Measurements from ENCODE around the gene DLX2.
"Not testable (repeated sequence)": the region's sequence is repeated elsewhere in the genome, so short reads cannot be mapped to it uniquely, and the experiment has no call there.

The DLX2 gene

DNA sequence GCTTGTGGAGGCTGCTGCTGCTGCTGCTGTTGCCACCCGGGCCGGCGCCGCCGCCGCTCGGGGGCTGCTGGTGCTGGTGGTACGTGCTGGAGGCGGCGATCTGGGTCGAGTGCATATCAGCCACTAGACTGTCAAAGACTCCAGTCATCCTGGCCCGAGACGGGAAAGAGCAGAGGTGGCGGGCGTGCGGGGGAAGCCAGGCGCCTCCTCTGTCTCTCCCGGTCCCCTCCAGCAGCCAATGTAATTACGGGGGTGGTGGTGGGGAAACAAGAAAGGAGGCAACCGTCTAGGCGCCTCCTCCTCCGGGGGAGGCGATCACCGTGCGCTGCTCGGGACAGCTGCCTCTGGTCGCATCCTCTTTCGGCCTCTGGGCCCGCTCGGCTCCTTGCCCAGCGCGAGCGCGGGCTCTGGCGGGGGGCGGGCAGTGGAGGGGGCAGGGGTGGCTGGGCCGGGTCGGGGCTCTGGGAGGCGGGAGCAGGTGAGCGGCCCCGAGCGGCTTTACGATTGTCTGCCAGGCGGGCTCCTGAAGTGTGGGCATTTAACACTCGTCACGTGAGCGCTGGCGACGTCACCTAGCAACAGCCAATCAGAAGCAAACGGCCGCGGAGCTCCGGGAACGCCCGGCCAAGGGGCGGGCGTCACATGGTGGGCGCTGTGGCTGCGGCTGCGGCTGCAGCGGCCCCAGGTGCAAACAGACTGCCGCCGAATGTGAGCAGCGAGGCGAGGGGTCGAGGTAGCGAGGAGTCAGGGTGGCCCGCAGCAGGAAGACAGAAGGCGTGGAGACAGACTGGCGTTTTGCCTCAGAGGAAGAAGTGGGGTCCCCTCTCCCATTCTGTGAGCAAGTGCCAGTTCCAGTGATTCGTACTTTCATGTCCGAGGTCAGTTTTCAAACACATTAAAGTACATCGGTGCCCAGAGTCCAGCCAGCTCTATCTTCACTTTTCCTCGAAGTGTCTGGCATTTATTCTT, at the start of gene DLX2:
Gene DLX2 (minus strand): TSS at position 510 of the 969 bp plus-strand sequence. CDS start 362 bp downstream, at position 148.
- DNase-seq: peak; percentile 96

GRCh38 chr2:172147944-172148650, 45.4 kb upstream of the DLX2 start:
- no peak for DNase-seq

DNA sequence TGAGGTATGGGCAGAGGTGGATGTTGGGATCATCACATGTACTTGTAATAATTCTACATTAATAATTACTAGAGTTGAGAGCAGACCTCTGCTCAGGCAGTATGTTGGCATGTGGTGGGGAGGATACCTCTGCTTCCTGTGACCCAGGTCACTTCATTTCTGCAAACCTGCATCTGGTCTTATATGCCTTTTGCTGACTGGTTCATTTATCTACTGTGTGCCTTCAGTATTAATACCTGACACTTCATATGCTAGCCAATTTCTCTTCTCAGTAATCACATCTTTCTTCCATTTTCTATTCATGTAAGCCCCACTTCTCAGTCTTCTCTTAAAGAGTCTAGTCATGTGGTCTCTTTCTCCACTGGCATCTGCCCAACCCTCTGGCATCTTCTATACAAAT, 41.1 kb upstream of the DLX2 start:
- no peak for DNase-seq

DNA sequence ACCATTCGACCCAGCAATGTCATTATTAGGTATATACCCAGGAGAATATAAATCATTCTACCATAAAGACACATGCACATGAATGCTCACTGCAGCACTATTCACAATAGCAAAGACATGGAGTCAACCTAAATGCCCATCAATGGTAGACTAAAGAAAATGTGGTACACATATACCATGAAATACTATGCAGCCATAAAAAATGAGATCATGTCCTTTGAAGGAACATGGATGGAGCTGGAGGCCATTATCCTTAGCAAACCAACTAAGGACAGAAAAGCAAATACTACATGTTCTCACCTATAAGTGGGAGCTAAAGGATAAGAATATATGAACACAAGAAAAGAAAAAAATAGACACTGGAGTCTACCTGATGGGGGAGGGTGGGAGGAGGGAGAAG, 36.0 kb upstream of the DLX2 start:
- not testable (repeated sequence) for DNase-seq

GRCh38 chr2:172137943-172138342, 35.2 kb upstream of the DLX2 start:
- no peak for DNase-seq

DNA sequence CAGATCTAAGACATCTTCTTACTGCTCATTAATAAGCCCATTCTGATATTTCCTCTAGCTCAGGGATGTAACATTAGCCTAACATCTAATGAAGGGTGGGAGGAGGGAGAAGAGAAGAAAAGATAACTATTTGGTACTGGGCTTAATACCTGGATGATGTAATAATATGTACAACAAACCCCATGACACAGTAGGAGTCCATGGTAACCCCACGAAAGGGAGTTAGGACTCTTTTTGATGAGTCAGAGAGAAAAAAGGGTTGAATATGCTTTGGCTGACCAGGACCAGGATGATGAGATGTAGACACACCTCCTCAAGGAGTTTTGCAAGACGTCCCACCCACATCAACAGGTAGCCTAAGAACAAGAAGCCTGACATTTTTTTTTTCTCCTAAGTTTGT, 34.4 kb upstream of the DLX2 start:
- no peak for DNase-seq

GRCh38 chr2:172135446-172135845, 32.7 kb upstream of the DLX2 start:
- no peak for DNase-seq

DNA sequence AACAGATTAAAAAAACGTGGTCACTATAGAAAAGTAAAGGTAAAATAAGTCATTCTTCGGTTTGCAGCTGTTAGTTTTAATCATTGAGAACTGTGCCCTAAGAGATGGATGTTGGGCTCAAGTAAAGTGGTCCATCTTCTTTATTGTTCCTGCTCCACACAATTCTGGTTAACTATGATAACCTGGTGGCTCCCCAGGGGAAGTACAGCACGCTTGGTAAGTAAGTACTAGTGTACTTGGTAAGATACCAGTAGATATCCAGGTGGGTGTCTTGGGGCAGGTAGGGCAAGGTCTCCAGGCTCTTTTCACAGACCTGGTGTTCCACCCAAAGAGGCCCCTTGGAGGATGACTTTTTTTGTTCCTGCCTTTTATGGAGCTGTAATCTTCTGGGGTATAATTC, 31.6 kb upstream of the DLX2 start:
- DNase-seq: no peak

GRCh38 chr2:172131713-172132555, 29.2 kb upstream of the DLX2 start:
- DNase-seq: no peak

DNA sequence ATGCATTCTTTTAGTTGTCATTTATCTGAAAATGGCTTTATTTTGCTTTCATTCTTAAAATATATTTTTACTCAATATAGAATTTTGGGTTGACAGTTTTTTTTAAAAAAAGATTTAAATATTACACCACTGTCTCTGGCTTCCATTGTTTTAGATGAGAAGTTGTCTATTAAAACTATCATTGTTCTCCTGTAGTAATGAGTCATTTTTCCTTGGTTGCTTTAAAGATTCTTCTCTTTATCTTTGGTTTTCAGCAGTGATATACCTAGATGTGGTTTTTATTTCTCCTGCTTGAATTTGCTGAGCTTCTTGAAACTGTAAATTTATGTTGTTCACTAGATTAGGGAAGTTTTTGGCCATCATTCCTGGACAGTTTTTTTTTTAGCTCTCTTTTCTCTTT, 26.7 kb upstream of the DLX2 start:
- no peak for DNase-seq

- no peak for DNase-seq
Measured at GRCh38 chr2:172128484-172128883, 25.8 kb upstream of the DLX2 start.

DNA sequence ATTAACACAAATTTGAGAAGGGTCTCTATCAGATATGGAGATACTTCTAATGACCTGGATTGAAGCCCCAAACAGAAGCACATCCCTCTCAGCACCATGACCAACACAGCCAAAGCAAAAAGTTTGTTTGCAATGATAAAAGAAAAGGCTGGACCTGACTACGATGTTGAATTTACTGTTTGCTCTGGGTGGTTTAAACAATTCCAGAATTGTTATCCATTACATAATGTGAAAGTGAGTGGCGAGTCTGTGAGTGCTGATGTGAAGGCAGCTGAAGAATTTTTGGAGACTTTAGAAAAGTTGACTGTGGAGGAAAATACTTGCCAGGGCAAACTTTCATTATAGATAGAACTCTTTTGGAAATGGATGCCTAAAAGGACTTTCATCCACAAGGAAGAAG, 17.4 kb upstream of the DLX2 start:
- DNase-seq: no peak

GRCh38 chr2:172119089-172119488, 16.4 kb upstream of the DLX2 start:
- no peak for DNase-seq

DNA sequence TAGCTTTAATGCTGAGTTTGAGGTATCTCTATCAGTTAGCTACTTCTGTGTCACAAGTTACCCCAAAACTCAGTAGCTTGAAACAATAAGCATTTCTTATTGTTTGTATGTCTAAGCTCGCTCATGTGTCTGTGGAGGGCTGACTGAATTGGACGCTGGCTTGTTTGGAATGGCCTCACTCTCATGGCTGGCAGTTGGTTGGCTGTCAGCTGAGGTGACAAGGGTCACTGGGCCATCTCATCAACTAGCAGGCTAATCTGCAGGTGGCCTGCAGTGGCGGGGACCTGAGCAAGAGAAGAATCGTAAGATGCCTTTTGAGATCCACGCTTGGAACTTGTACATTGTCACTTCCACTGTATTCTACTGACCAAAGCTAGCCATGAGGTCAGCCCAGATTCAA, 13.4 kb upstream of the DLX2 start:
- DNase-seq: no peak

DNA sequence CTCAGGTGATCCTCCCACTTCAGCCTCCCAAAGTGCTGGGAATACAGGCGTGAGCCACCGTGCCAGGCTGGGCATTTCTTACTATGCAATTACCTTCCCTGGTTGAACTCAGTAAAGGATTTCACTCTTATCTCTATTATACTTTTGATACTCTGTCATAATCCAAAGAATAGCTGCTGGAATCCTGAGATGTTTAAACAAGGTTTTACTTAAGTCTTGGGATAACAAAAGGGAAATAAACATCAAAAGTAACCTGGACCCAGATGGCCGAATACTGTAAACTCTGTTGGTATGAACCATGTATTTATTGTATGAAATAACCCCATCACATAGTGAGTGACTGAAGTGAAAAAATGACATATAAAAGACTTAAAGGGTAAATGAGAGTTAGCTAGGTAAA, 11.9 kb upstream of the DLX2 start:
- DNase-seq: no peak

GRCh38 chr2:172114176-172114575, 11.5 kb upstream of the DLX2 start:
- not testable (repeated sequence) for DNase-seq

GRCh38 chr2:172113617-172114016, 10.9 kb upstream of the DLX2 start:
- no peak for DNase-seq

GRCh38 chr2:172109988-172110811, 7.5 kb upstream of the DLX2 start:
- no peak for DNase-seq

- no peak for DNase-seq
Measured at GRCh38 chr2:172109256-172109987, 6.7 kb upstream of the DLX2 start.

GRCh38 chr2:172108587-172108930, 5.9 kb upstream of the DLX2 start:
- no peak for DNase-seq

Measured in NCI-H1105 (cell line).